Gastrocnemius medialis (tissue), 4 donors: ENCODE results near the gene SIK1.
"Not testable (repeated sequence)": the region's sequence is repeated elsewhere in the genome, so short reads cannot be mapped to it uniquely, and the experiment has no call there.

ENCODE experiments used
- CTCF ChIP-seq, 5 experiments: fragments of 450-650 bp in 3 of 5; fragments of 200-600 bp in 2 of 5; sonication (generic) in 2 of 5; IDR thresholded peaks in 4 of 5; conservative IDR thresholded peaks in 1 of 5; 1 replicate in 4 of 5; 2 replicates in 1 of 5; pipeline ENCODE4 v1.5.1; 2016 to 2019; ENCODE audit warnings: antibody characterized with exemption in 5 of 5, mild to moderate bottlenecking in 3 of 5, moderate library complexity in 3 of 5
- POLR2A ChIP-seq, 2 donors: fragments of 450-650 bp; IDR thresholded peaks; one replicate each; pipeline ENCODE4 v1.6.1; 2017; ENCODE audit warnings: antibody characterized with exemption in 2 of 2, mild to moderate bottlenecking in 2 of 2, moderate library complexity in 2 of 2

GRCh38 chr21:43469719-43470458 is 43.0 kb upstream of the SIK1 start:
- not testable (repeated sequence) for TF ChIP-seq POLR2A (IDR thresholded peaks at IDR 0.05); CTCF (IDR thresholded peaks at IDR 0.05 in 4 of 5, conservative IDR thresholded peaks at IDR 0.05 in 1 of 5)
